ENCODE data around the gene GRIN2D.

DNA sequence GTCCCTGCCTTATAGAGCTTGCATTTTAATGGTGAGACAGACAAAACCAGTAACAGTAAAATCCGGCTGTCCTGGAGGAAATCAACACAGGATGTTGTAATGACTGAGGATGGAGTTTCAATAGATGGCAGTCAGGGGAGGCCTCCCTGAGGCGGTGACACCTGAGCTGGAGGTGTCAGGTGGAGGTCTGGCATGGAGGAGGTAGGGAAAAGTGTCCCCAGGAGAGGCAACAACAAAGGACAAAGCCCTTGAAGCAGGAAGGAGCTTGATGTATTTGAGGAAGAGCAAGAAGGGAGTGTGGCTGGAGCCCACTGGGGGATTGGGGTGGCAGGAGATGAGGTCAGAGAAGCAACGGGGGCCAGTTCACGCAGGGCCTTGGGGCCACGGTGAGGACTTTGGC, 7.8 kb downstream of the GRIN2D start:
- TF ChIP-seq, protein P1, sequence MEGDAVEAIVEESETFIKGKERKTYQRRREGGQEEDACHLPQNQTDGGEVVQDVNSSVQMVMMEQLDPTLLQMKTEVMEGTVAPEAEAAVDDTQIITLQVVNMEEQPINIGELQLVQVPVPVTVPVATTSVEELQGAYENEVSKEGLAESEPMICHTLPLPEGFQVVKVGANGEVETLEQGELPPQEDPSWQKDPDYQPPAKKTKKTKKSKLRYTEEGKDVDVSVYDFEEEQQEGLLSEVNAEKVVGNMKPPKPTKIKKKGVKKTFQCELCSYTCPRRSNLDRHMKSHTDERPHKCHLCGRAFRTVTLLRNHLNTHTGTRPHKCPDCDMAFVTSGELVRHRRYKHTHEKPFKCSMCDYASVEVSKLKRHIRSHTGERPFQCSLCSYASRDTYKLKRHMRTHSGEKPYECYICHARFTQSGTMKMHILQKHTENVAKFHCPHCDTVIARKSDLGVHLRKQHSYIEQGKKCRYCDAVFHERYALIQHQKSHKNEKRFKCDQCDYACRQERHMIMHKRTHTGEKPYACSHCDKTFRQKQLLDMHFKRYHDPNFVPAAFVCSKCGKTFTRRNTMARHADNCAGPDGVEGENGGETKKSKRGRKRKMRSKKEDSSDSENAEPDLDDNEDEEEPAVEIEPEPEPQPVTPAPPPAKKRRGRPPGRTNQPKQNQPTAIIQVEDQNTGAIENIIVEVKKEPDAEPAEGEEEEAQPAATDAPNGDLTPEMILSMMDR (IDR thresholded peaks at IDR 0.05; ENCODE audit: low read length), result no peak
- no peak for TF ChIP-seq EZH2 (IDR thresholded peaks at IDR 0.05; ENCODE audit: borderline replicate concordance, low read length)
